GM12865 (cell line): Measurements from ENCODE around the gene GFER.

ENCODE experiments used
- DNase-seq: peaks from one replicate; pipeline ENCODE4 v3.0.0; 2010; ENCODE audit warnings: low read depth
- H3K4me3 ChIP-seq: 2 replicates; pipeline ENCODE4 v1.5.1; 2011; ENCODE audit warnings: mild to moderate bottlenecking, low read depth, low read length, control low read depth
- TF ChIP-seq, protein P1 (sequence below): IDR thresholded peaks from 2 replicates; pipeline ENCODE4 v1.5.1; 2011; ENCODE audit warnings: low read length, control low read depth, low read depth, inconsistent platforms; ENCODE audit not compliant: insufficient read depth; ENCODE audit errors: missing control alignments

Gene GFER

DNA sequence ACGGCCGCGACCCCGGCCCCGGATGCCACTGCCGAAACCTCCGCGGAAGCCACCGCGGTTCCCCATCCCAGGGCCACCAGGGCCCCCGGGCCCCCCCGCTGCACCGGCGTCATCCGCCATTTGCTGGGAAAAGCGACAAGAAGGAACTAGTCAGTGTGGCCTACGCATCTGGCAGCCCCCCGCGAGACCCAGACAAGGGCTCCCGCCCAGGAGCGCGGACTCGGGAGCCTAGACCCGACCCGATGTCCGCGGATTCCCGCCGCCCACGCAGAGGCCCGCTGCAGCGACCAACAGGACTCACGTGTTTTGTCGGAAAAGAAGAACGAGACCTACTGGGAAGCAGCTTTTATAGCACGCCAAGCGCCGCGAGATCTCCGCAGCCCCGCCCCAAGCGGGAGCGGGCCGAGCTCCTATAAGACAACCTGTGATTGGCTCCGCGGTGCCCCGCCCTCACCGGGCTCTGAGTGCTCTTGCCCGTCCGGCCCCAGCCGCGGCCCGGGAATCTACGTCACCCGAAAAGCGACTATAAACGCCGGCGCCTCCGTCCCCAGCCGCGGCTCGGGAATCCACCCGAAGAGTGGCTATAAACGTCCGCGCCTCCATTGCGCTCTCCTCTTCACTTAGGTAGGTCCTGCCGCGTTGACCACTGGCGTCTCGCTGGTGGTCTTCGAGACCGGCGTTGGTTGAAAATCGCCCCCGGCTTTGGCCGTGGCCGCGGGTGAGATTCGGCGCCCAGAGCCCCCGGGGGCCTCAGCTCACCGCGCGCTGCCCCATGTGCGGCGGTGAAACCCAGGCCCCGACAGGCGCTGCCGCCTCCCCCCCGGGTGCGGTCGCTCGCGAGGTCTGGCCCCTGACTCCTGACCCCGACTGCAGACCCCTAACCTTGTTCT, 19.2 kb upstream of the GFER start, which contains the start of gene RPS2:
TSS of gene RPS2 (minus strand) at position 321 of the 890 bp plus-strand sequence. CDS start at position 120, 201 bp downstream.
- peak within 1 kb of the TSS; percentile 88 for H3K4me3 ChIP-seq
- peak; percentile 99 for DNase-seq
- TF ChIP-seq, protein P1, sequence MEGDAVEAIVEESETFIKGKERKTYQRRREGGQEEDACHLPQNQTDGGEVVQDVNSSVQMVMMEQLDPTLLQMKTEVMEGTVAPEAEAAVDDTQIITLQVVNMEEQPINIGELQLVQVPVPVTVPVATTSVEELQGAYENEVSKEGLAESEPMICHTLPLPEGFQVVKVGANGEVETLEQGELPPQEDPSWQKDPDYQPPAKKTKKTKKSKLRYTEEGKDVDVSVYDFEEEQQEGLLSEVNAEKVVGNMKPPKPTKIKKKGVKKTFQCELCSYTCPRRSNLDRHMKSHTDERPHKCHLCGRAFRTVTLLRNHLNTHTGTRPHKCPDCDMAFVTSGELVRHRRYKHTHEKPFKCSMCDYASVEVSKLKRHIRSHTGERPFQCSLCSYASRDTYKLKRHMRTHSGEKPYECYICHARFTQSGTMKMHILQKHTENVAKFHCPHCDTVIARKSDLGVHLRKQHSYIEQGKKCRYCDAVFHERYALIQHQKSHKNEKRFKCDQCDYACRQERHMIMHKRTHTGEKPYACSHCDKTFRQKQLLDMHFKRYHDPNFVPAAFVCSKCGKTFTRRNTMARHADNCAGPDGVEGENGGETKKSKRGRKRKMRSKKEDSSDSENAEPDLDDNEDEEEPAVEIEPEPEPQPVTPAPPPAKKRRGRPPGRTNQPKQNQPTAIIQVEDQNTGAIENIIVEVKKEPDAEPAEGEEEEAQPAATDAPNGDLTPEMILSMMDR = no peak

- DNase-seq = no peak
- peak overlapping the region; percentile 79 for H3K4me3 ChIP-seq
- TF ChIP-seq, protein P1 = no peak
Observed at GRCh38 chr16:1965396-1966001, 18.5 kb upstream of the GFER start.

DNA sequence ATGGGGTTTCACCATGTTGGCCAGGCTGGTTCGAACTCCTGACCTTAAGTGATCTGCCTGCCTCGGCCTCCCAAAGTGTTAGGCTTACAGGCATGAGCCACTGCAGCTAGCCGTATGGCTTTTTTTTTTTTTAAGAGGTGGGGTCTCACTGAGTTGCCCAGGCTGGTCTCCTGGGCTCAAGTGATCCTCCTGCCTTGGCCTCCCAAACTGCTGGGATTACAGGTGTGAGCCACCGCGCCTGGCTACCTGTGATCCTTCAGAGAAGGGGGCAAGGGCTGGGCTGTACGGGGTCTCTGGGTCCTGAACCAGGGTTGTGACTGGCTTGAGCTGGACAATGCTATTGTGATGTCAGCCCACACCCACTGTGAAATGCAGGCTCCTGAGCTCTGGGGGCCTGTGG, 17.5 kb upstream of the GFER start, which contains the start of gene RNF151:
TSS of gene RNF151 (plus strand) at position 397 of the 400 bp plus-strand sequence. CDS start 26 bp downstream, outside the sequence.
- TF ChIP-seq, protein P1 = no peak
- H3K4me3 ChIP-seq = peak within 1 kb of the TSS; percentile 79
- DNase-seq = no peak

- H3K4me3 ChIP-seq = no peak overlapping the region
- DNase-seq = no peak
- TF ChIP-seq, protein P1 = no peak
Observed at GRCh38 chr16:1968146-1968953, 15.6 kb upstream of the GFER start.

DNA sequence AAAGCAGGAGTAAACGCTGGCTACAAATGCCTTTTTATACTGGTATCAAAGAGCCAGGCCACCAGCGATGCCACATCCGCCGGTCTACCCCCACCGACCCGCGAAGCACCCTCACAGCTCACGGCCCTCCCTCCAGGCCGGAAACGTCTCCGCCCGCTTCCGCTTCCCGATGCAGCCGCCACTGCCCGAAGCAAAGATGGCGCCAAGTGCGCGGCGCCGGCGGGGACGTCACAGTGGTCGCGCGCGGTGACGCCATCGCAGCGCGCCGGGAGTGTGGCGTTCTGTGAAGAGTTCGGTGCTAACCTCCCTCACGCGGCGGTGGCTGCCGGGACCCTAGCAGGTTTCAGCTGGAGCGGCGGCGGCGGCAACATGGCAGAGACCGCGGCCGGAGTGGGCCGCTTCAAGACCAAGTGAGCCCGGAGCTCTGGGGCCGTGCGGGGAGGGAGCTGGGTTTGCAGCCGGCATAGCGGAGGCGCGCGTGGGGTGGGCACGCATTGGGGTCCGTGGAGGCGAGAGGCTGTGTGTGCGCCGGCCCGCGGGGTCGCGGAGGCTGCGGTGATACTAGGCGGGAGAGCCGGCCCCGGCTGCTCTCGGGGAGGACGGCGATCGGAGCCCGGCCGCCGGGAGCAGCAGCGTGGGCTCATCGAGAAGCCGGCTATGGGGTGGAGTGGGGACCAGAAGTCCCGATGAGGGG, 12.1 kb upstream of the GFER start, which contains the start of gene TBL3:
TSS of gene TBL3 (plus strand) at position 258 of the 694 bp plus-strand sequence. CDS start at position 370, 112 bp downstream.
- peak within 1 kb of the TSS; percentile 71 for H3K4me3 ChIP-seq
- DNase-seq = peak; percentile 98
- TF ChIP-seq, protein P1 = no peak

DNA sequence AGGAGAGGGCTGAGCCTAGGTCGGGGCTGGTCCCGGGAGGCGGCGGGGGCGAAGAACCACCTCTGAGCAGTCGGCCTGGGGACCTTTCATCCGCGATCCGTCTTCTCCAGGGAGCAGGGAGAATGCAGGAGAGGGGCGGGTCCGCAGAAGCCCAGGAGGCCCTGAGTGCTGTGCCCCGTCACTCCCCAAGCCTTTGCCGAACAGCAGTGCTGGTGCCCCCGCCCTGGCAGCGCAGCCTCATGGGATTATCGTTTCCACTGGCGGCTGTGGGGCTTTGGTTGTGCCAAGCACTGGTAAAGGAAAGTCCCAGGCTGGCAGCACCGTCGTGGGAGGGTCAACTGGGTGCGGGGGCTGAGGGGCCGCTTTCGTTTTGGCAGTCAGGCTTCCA, 11.5 kb upstream of the GFER start:
- DNase-seq = no peak
- TF ChIP-seq, protein P1 = no peak

More for the DNA sequence above, 11.5 kb upstream of the GFER start:
- peak overlapping the region; percentile 71 for H3K4me3 ChIP-seq
